ENCODE data around the gene OTX1.

The OTX1 gene

DNA sequence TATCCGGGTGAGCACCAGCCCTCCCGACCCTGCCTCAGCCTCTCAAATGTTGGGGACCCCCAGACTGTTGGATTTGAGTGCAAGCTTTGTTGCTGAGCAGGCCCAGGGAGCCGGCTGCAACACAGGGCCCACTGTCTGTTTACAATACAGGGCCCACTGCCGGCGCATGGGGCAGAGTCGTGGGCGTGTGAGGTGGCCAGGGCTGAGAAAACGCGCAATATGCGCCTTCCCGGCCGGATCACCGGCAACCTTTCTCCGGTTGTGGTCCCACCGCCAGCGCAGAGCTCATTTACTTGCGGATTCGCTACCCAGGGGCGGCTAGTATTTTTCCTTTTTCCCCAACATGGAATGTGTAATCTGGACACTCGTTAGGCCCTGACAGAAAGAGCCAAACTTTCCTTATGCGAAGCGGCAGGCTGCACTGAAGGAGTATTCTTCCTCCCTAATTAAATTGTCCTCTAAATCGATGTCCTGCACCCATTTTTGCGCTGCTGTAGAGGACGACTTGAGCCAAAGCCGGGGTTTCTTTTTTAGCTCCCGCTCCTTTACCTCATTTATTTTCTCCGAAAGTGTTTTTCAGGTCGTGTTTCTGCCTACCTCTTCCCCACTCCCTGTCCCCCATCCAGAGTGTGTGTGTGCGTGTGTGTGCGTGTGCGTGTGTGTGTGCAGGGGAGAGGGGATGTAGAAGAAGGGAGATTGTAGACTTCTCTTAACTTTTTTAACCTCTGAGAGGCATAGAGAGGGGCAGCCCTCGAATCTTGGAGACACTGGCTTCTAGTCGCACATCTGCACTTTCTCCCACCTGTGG is 2.7 kb downstream of the OTX1 start:
- DNase-seq (ENCODE audit: low spot score), result no peak
- ChIA-PET CTCF (no interaction called here), POLR2A (ENCODE audit: low non-redundant PET) (no interaction called here)
- H3K27ac ChIP-seq, result no peak overlapping the region
- TF ChIP-seq, protein P1, sequence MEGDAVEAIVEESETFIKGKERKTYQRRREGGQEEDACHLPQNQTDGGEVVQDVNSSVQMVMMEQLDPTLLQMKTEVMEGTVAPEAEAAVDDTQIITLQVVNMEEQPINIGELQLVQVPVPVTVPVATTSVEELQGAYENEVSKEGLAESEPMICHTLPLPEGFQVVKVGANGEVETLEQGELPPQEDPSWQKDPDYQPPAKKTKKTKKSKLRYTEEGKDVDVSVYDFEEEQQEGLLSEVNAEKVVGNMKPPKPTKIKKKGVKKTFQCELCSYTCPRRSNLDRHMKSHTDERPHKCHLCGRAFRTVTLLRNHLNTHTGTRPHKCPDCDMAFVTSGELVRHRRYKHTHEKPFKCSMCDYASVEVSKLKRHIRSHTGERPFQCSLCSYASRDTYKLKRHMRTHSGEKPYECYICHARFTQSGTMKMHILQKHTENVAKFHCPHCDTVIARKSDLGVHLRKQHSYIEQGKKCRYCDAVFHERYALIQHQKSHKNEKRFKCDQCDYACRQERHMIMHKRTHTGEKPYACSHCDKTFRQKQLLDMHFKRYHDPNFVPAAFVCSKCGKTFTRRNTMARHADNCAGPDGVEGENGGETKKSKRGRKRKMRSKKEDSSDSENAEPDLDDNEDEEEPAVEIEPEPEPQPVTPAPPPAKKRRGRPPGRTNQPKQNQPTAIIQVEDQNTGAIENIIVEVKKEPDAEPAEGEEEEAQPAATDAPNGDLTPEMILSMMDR (conservative IDR thresholded peaks at IDR 0.05; ENCODE audit: low read depth), result no peak

DNA sequence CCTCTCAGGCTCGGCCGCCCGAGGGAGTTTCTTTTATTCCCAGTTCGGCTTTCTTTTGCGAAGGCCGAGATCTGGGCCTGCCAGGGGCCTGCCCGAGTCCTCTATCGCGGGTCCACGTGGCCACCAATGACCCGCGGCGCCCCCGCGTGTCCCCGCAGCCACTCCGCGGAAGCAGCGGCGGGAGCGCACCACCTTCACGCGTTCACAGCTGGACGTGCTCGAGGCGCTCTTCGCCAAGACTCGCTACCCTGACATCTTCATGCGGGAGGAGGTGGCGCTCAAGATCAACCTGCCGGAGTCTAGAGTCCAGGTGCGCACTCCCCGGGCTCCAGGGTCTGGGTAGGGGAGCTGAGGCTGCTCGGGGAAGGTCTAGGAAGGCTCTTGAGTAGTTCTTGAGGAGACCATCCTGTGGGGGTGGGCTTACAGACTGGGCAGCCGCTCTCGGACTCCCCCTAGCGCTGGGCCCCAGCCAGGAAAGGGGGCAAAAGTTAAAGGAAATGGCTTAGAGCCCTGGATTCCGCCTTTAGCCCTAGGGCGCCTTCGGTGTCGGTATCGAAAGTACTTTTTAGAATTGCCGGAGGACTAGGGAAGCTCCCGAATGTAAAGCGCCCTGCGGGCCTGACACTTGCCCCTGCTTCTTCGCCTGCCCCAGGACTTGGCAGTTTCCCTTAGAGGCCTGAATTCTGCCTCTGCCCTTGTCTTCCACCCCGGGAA is 3.4 kb downstream of the OTX1 start:
- TF ChIP-seq, protein P1 (conservative IDR thresholded peaks at IDR 0.05; ENCODE audit: low read depth), result no peak
- no peak for DNase-seq (ENCODE audit: low spot score)
- POLR2A ChIA-PET (ENCODE audit: low non-redundant PET), result no interaction called here
- no peak overlapping the region for H3K27ac ChIP-seq
- CTCF ChIA-PET, result no interaction called here

DNA sequence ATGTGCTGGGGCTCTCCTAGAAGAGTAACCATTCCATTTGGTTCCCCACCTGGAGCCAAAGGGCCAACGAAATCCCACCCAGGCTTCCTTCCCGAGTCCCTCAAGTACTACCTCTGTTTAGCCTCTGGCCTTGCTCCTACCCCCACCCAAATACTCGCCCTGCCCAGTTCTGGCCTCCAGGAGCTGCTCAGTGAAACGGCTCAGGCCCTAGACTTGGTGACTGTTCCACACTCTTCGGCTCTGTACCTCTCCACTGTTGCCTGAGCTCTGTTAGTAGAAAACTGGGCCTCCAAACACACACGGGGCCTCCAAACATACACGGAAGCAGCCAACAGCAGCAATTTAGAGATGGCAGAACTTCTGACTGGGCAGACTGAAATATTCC is 4.2 kb downstream of the OTX1 start:
- ChIA-PET CTCF (no interaction called here), POLR2A (ENCODE audit: low non-redundant PET) (no interaction called here)
- TF ChIP-seq, protein P1 (conservative IDR thresholded peaks at IDR 0.05; ENCODE audit: low read depth), result no peak
- no peak overlapping the region for H3K27ac ChIP-seq
- no peak for DNase-seq (ENCODE audit: low spot score)

DNA sequence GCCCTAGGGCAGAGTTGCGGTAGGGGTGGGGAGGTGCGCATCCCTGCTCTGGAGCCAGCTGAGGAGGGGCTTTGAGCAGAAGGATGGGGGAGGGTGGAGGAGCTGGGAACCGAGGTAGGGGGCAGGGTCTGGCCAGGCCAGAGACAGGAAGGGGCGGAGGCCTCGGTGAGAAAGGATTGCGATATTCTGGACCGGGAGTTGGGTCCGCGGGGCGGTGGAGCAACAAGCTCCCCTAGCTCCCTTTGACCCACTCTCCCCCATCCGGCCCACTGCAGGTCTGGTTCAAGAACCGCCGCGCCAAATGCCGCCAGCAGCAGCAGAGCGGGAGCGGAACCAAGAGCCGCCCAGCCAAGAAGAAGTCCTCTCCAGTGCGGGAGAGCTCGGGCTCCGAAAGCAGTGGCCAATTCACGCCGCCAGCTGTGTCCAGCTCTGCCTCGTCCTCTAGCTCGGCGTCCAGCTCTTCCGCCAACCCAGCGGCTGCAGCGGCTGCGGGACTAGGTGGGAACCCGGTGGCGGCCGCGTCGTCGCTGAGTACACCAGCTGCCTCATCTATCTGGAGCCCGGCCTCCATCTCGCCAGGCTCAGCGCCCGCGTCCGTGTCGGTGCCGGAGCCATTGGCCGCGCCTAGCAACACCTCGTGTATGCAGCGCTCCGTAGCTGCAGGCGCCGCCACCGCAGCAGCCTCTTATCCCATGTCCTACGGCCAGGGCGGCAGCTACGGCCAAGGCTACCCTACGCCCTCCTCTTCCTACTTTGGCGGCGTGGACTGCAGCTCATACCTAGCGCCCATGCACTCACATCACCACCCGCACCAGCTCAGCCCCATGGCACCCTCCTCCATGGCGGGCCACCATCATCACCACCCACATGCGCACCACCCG is 4.8 kb downstream of the OTX1 start:
- no peak overlapping the region for H3K27ac ChIP-seq
- DNase-seq (ENCODE audit: low spot score), result no peak
- TF ChIP-seq, protein P1 (conservative IDR thresholded peaks at IDR 0.05; ENCODE audit: low read depth), result no peak
- CTCF ChIA-PET, result interaction anchor here (0.8 kb wide), 1 partner anchor 370 kb away, joined by 3 read pairs; no protein-coding TSS in a partner anchor
- POLR2A ChIA-PET (ENCODE audit: low non-redundant PET), result no interaction called here

DNA sequence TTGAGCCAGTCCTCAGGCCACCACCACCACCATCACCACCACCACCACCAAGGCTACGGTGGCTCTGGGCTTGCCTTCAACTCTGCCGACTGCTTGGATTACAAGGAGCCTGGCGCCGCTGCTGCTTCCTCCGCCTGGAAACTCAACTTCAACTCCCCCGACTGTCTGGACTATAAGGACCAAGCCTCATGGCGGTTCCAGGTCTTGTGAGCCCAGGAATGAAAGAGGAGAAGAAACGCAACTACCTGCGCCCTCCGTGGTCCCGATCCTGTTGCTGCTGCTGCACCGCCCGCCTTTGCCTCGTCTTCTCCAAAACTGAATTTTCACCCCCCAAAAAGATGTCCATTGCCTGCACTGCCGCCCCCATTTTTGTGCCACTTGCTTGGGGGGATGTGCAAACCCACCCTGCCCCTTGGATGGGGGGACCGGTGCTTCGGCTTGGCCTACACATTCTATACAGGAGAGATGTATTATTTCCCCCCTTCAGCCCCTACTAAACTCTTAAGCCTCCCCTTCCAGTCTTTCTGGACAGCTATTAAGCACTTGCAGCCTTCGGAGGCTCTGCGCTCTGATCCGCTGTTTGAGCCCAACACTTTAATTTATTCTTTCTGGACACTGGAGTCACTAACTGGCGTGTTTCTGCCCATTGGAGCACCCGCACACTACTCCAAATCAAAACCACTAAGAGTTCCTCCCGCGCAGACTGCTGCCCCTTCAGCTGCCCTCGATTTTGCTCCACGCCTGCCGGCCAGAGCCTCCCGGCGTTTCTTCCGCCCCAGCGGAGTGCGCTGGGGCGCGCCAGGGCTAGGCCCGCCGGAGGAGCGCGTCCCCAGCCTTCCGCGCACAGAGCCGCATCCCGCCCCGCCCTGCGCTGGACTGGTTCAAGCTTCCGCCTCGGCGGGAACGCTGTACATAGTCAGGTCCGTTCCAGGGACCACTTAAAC is 5.7 kb downstream of the OTX1 start:
- TF ChIP-seq, protein P1 (conservative IDR thresholded peaks at IDR 0.05; ENCODE audit: low read depth), result no peak
- DNase-seq (ENCODE audit: low spot score), result no peak
- POLR2A ChIA-PET (ENCODE audit: low non-redundant PET), result no interaction called here
- CTCF ChIA-PET, result interaction anchor here (0.6 kb wide), 1 partner anchor 428 kb away, joined by 3 read pairs; no protein-coding TSS in a partner anchor
- no peak overlapping the region for H3K27ac ChIP-seq
